Measurements from ENCODE around the gene PHKA2. TPM values are rescaled to one million over a fixed set of nuclear protein-coding genes. Genes with fewer than 3 reads are reported as not detected.

The PHKA2 gene
- total RNA-seq, 6 experiments from 2014 or later = 48.9 to 114 (median 62.1) TPM

DNA sequence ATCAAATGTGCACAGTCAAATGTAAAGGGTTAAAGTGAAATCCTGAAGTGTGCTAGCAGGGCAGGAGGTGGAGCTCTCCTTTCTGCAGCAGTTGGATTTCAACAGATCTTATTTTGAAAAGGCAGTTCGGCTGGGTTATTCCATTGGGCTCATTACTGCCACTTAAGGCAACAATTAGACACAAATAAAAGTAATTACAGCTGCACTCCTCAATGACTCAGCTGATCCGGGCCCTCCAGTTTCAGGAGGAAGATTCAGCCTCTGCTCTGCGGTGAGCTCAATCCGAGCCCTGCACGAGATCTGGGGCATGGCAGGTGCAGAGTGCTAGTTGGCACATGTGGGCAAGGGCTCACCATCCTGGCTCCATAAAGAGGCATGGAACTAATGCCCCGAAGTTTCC lies 85.4 kb downstream of the PHKA2 start:
- WGBS (ENCODE audit: insufficient coverage, low coverage, low lambda C conversion rate, missing lambda C conversion rate) = 38% methylated on average over 4 of the region's 6 CpGs
- intact Hi-C loops (cut with DNase I) = no loop called here
- H3K9me3 ChIP-seq = no peaks in the 10 kb centered on the region
- no peak for ATAC-seq
- H3K27ac ChIP-seq = no peak overlapping the region
- TF ChIP-seq POLR2A (IDR thresholded peaks at IDR 0.05) = no peak
- TF ChIP-seq, protein P1, sequence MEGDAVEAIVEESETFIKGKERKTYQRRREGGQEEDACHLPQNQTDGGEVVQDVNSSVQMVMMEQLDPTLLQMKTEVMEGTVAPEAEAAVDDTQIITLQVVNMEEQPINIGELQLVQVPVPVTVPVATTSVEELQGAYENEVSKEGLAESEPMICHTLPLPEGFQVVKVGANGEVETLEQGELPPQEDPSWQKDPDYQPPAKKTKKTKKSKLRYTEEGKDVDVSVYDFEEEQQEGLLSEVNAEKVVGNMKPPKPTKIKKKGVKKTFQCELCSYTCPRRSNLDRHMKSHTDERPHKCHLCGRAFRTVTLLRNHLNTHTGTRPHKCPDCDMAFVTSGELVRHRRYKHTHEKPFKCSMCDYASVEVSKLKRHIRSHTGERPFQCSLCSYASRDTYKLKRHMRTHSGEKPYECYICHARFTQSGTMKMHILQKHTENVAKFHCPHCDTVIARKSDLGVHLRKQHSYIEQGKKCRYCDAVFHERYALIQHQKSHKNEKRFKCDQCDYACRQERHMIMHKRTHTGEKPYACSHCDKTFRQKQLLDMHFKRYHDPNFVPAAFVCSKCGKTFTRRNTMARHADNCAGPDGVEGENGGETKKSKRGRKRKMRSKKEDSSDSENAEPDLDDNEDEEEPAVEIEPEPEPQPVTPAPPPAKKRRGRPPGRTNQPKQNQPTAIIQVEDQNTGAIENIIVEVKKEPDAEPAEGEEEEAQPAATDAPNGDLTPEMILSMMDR (IDR thresholded peaks at IDR 0.05) = no peak
- H3K36me3 ChIP-seq = peaks cover 0 to 14% (median 1%) of the 10 kb centered on the region in 4 donors
- no peak overlapping the region for H3K4me3 ChIP-seq
- no peaks in the 10 kb centered on the region for H3K4me1 ChIP-seq
- no peaks in the 10 kb centered on the region for H3K27me3 ChIP-seq
- no peak for DNase-seq

DNA sequence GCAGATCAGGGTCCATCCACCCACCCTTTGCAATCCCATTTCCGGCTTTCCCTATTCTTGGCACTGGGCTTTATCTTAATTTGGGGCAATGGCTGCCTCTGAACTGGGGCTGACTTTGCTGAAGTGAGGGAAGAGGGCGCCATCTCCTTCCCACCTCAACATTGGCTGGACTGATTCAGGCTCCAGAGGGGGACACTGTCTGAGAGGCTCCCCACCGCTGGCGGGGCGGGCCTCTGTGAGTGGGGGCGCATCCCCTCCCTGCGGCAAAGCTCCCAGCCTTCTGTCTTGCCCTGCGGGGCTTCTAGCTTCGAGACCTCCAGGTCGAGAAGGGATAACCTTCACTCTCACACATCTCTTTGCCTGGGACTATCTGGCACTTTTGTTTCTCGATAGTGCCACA lies 85.8 kb downstream of the PHKA2 start:
- TF ChIP-seq, protein P1 (IDR thresholded peaks at IDR 0.05) = no peak
- Histone ChIP-seq H3K4me1 (no peaks in the 10 kb centered on the region), H3K9me3 (no peaks in the 10 kb centered on the region), H3K4me3 (no peak overlapping the region), H3K36me3 (peaks cover 0 to 14% (median 1%) of the 10 kb centered on the region in 4 donors), H3K27ac (no peak overlapping the region), H3K27me3 (no peaks in the 10 kb centered on the region)
- intact Hi-C loops (cut with DNase I) = no loop called here
- 73% methylated on average over 5 of the region's 11 CpGs for WGBS (ENCODE audit: insufficient coverage, low coverage, low lambda C conversion rate, missing lambda C conversion rate)
- ATAC-seq = no peak
- DNase-seq = no peak

DNA sequence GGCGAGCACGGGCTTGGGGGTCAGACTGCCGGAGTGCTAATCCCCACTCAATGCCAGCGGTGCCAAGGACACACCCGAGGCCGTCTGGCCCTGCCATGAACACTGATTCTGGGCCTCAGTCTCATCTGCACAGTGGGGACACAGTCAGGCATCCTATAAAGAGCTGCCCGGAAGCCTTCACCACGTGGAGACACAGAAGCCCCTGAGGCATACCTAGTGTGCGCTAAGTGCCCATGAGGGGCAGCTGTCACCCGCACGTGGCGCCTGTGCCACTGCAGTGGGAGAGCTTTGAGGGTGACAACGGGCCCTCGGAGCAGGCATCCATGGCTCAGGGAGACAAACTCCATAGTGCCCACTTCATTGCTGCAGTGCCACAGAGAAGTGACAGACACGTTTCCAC lies 86.3 kb downstream of the PHKA2 start:
- no peak for TF ChIP-seq POLR2A (IDR thresholded peaks at IDR 0.05)
- TF ChIP-seq, protein P1 (IDR thresholded peaks at IDR 0.05) = no peak
- H3K9me3 ChIP-seq = no peaks in the 10 kb centered on the region
- no peak overlapping the region for H3K27ac ChIP-seq
- intact Hi-C loops (cut with DNase I) = no loop called here
- 82% methylated on average over 2 of the region's 15 CpGs for WGBS (ENCODE audit: insufficient coverage, low coverage, low lambda C conversion rate, missing lambda C conversion rate)
- H3K36me3 ChIP-seq = peaks cover 0 to 14% (median 1%) of the 10 kb centered on the region in 4 donors
- no peaks in the 10 kb centered on the region for H3K4me1 ChIP-seq
- H3K27me3 ChIP-seq = no peaks in the 10 kb centered on the region
- H3K4me3 ChIP-seq = no peak overlapping the region
- DNase-seq (no peak), ATAC-seq (no peak)

DNA sequence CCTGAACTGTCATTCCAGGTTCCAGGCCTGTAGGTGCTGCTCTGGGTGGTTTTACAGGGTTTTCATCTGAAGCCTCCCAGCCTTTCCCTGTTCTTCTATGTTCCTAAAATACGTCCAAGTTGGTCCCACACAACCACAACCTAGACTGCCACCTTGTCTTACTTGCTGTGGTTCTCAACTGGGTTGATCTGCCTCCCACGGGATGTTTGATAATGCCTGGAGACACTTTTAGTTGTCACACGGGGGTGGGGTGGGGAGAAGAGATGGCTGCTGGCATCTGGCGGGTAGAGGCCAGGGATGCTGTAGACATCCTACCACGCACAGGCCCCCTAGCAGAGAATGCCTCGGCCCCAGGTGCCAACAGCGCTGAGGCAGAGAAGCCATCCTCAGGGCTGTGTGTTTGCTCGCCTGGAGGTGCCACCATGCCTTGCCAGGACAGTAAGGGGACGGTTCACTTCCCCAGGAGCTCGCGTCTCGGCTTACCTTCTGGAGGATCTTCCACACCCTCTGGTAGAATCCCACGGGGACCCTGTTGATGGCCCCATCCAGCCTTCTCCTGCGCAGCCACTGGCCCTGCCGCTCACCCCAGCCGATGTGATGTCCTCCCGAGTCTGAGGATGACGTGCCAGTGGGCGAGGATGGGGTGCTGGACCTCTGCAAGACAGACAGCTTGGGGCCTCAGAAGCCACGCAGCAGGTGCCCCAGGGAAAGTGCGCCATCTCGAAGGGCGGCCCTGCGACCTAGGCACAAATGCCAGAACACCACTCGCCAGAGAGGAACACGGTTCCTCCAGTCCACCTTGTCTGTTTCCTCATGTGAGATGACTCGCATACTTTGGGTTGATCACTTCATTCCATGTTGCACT lies 87.0 kb downstream of the PHKA2 start:
- intact Hi-C loops (cut with DNase I) = no loop called here
- peaks cover 0 to 14% (median 1%) of the 10 kb centered on the region in 4 donors for H3K36me3 ChIP-seq
- no peak for DNase-seq

More for the DNA sequence above, 87.0 kb downstream of the PHKA2 start:
- H3K4me1 ChIP-seq = no peaks in the 10 kb centered on the region
- WGBS (ENCODE audit: insufficient coverage, low coverage, low lambda C conversion rate, missing lambda C conversion rate) = 65% methylated on average over 5 of the region's 27 CpGs
- H3K27me3 ChIP-seq = no peaks in the 10 kb centered on the region
- no peak for ATAC-seq
- H3K9me3 ChIP-seq = no peaks in the 10 kb centered on the region
- no peak overlapping the region for H3K4me3 ChIP-seq
- TF ChIP-seq POLR2A (IDR thresholded peaks at IDR 0.05) = no peak
- TF ChIP-seq, protein P1 (IDR thresholded peaks at IDR 0.05) = no peak
- H3K27ac ChIP-seq = no peak overlapping the region

All from right lobe of liver (tissue), 6 donors.